ENCODE measurements around the gene SYPL1. TPM values are rescaled to one million over a fixed set of nuclear protein-coding genes. Genes with fewer than 3 reads are reported as not detected.

The SYPL1 gene
- total RNA-seq, 2 donors from 2014 or later = 87.9 to 132 TPM

DNA sequence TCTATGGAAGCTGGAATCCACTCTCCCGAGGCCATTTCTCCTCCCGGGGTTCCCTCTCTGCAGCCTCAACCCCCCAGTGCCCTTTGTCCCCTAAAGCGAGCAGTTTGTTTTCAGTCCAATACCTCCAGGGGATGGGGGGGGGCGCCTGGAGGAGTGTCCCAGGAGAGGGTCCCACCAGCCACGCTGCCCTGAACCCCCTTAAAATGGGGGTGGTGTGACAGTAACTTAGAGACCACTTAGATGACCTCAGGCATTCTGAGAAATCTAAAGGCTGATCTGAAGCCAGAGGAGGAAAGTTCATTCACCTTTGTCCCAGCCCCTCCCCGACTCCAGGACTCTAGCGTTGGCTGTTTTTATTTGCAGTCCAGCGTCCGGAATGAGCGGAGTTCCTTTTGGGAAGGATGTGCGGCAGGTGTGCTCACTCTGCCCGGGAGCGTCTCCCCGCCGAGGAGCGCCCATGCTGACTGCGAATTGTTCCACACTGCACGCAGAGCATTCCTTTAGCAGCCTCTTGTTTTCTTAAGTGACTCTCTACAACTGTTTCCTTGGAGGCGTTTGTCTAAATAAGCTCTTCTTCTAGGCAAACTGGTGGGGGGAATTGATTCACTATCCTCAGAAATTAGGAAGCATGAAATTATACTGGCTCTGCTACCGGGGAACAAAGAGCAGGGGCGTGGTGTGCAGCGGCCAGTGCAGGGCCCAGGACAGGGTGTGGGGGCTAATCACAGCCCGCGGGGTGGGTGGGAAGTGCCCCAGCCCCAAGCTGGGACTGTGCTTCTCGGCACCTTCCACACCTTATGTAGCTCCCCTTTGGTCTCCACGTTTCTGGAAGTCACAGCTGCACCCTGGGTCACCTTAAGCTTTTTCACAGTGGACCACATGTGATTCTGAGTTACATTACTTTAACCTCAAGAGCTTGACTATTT lies 46.3 kb downstream of the SYPL1 start:
- TF ChIP-seq, protein P1, sequence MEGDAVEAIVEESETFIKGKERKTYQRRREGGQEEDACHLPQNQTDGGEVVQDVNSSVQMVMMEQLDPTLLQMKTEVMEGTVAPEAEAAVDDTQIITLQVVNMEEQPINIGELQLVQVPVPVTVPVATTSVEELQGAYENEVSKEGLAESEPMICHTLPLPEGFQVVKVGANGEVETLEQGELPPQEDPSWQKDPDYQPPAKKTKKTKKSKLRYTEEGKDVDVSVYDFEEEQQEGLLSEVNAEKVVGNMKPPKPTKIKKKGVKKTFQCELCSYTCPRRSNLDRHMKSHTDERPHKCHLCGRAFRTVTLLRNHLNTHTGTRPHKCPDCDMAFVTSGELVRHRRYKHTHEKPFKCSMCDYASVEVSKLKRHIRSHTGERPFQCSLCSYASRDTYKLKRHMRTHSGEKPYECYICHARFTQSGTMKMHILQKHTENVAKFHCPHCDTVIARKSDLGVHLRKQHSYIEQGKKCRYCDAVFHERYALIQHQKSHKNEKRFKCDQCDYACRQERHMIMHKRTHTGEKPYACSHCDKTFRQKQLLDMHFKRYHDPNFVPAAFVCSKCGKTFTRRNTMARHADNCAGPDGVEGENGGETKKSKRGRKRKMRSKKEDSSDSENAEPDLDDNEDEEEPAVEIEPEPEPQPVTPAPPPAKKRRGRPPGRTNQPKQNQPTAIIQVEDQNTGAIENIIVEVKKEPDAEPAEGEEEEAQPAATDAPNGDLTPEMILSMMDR (IDR thresholded peaks at IDR 0.05) = no peak
- no peak for TF ChIP-seq POLR2AphosphoS5 (IDR thresholded peaks at IDR 0.05)
- TF ChIP-seq POLR2A (IDR thresholded peaks at IDR 0.05) = no peak
- 22% methylated on average over 26 of the region's 26 CpGs for WGBS

DNA sequence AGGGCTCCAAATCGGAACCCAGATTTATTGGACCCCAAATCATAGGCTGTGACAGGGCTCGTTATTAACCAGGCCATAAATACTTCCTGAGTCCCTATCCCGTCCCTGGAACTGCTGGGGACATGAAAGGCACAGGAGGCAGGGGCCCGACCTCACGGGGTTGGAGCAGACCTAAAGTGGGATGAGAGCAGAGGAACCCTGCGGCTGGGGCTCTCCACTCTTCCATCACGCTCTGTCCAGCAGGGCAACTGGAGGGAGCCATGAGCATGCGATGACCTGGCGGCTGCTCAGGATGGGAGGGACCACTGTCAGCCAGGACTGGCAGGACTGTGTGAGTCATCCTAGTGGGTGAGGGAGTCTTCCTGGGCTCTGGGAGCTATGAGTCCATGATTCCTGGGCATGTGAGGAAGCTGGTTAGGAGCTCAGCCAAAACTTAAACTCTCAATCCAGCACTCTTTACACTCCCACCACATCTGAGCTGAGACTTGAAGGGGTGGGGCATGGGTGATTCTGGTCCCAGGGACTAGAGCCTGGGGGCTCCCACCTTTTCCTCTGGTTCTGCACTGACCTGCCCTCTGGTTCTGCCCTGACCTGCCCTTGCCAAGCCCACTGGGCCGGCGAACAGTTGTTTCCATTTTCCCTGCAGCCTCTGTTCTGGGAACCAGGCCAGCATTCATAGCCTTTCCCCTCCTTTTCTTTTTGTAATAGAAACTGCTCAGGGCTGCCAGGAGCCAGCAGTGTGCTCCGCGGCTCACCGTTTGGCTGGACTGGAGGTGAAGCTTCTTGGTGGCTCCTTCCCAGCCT lies 47.1 kb downstream of the SYPL1 start:
- no peak for TF ChIP-seq POLR2A (IDR thresholded peaks at IDR 0.05)
- TF ChIP-seq, protein P1 (IDR thresholded peaks at IDR 0.05) = peak in 2 of 4 experiments; percentile 10 to 20
- peak; percentile 71 for TF ChIP-seq POLR2AphosphoS5 (IDR thresholded peaks at IDR 0.05)
- no peaks in the 10 kb centered on the region for H3K27me3 ChIP-seq (replicated peaks; ENCODE audit: insufficient read depth)
- H3K4me3 ChIP-seq = peak overlapping the region in 1 of 2 donors; percentile 7
- no peaks in the 10 kb centered on the region for H3K9me3 ChIP-seq
- intact Hi-C loops (cut with DNase I) = loop anchor here (2.0 to 10.0 kb wide), 2 partner anchors 48 to 400 kb away; partner anchors contain the start of gene SYPL1
- H3K4me1 ChIP-seq (replicated peaks) = peaks cover 11% of the 10 kb centered on the region
- DNase-seq (ENCODE audit: low spot score) = peak; percentile 90
- 18% methylated on average over 14 of the region's 14 CpGs for WGBS
- H3K36me3 ChIP-seq = no peaks in the 10 kb centered on the region
- peak overlapping the region; percentile 53 to 61 for H3K27ac ChIP-seq

More for the DNA sequence above, 46.3 kb downstream of the SYPL1 start:
- Histone ChIP-seq H3K36me3 (no peaks in the 10 kb centered on the region), H3K9me3 (no peaks in the 10 kb centered on the region), H3K4me3 (peak overlapping the region in 1 of 2 donors; percentile 7), H3K27ac (peak overlapping the region; percentile 53 to 61), H3K27me3 (replicated peaks; ENCODE audit: insufficient read depth) (no peaks in the 10 kb centered on the region), H3K4me1 (replicated peaks) (peaks cover 11% of the 10 kb centered on the region)
- DNase-seq (ENCODE audit: low spot score) = no peak
- intact Hi-C loops (cut with DNase I) = loop anchor here (2.0 to 10.0 kb wide), 2 partner anchors 47 to 399 kb away; partner anchors contain the start of gene SYPL1

- Histone ChIP-seq H3K4me3 (no peak overlapping the region), H3K27ac (peak overlapping the region; percentile 53 to 61), H3K4me1 (replicated peaks) (peaks cover 11% of the 10 kb centered on the region), H3K27me3 (replicated peaks; ENCODE audit: insufficient read depth) (no peaks in the 10 kb centered on the region), H3K36me3 (no peaks in the 10 kb centered on the region), H3K9me3 (no peaks in the 10 kb centered on the region)
- TF ChIP-seq POLR2AphosphoS5 (IDR thresholded peaks at IDR 0.05) = no peak
- TF ChIP-seq POLR2A (IDR thresholded peaks at IDR 0.05) = no peak
- TF ChIP-seq, protein P1 (IDR thresholded peaks at IDR 0.05) = no peak
- no peak for DNase-seq (ENCODE audit: low spot score)
- WGBS = 56% methylated on average over 8 of the region's 8 CpGs
- intact Hi-C loops (cut with DNase I) = loop anchor here (2.0 to 10.0 kb wide), 2 partner anchors 48 to 400 kb away; partner anchors contain the start of gene SYPL1
Observed at GRCh38 chr7:106064316-106064715, 47.8 kb downstream of the SYPL1 start.

GRCh38 chr7:106063692-106064091 lies 48.4 kb downstream of the SYPL1 start:
- Histone ChIP-seq H3K36me3 (no peaks in the 10 kb centered on the region), H3K4me3 (no peak overlapping the region), H3K27me3 (replicated peaks; ENCODE audit: insufficient read depth) (no peaks in the 10 kb centered on the region), H3K27ac (no peak overlapping the region), H3K4me1 (replicated peaks) (peaks cover 15% of the 10 kb centered on the region), H3K9me3 (no peaks in the 10 kb centered on the region)
- TF ChIP-seq, protein P1 (IDR thresholded peaks at IDR 0.05) = no peak
- TF ChIP-seq POLR2A (IDR thresholded peaks at IDR 0.05) = no peak
- no peak for TF ChIP-seq POLR2AphosphoS5 (IDR thresholded peaks at IDR 0.05)
- intact Hi-C loops (cut with DNase I) = loop anchor here (2.0 to 10.0 kb wide), 2 partner anchors 49 to 401 kb away; partner anchors contain the start of gene SYPL1
- DNase-seq (ENCODE audit: low spot score) = no peak
- 83% methylated on average over 2 of the region's 2 CpGs for WGBS

All from prostate gland (tissue), 2 donors.